OCI-LY1 (cell line): ENCODE data around the gene RAPGEFL1.

Source experiments
- H2AFZ ChIP-seq: fragments of 200-600 bp; sonication (generic), shearing (Covaris generic); 2 replicates; pipeline ENCODE4 v1.6.0; 2014; ENCODE audit warnings: antibody characterized with exemption, mild to moderate bottlenecking, low read length
- H3F3A ChIP-seq: fragments of 200-600 bp; sonication (generic), shearing (Covaris generic); 2 replicates; pipeline ENCODE4 v1.6.0; 2014; ENCODE audit warnings: mild to moderate bottlenecking, antibody characterized with exemption, low read length, moderate library complexity; ENCODE audit not compliant: insufficient read depth
- H3K27ac ChIP-seq: fragments of 200-600 bp; sonication (generic); 2 replicates; pipeline ENCODE4 v1.5.1; 2014; ENCODE audit warnings: low read length, mixed run types, mild to moderate bottlenecking, low read depth; ENCODE audit not compliant: poor library complexity, severe bottlenecking
- H3K27me3 ChIP-seq: fragments of 200-600 bp; sonication (generic); 2 replicates; pipeline ENCODE4 v1.6.0; 2014; ENCODE audit warnings: antibody characterized with exemption, mild to moderate bottlenecking, low read length, moderate library complexity; ENCODE audit not compliant: insufficient read depth
- H3K36me3 ChIP-seq: fragments of 200-600 bp; sonication (generic); 2 replicates; pipeline ENCODE4 v1.6.1; 2014; ENCODE audit warnings: mild to moderate bottlenecking, antibody characterized with exemption, low read length, moderate library complexity, mixed read lengths; ENCODE audit not compliant: insufficient read depth
- H3K4me1 ChIP-seq: fragments of 200-600 bp; sonication (generic); 2 replicates; pipeline ENCODE4 v1.5.1; 2014; ENCODE audit warnings: mild to moderate bottlenecking, low read length, moderate library complexity; ENCODE audit not compliant: insufficient read depth, severe bottlenecking
- H3K4me2 ChIP-seq: fragments of 200-600 bp; sonication (generic), shearing (Covaris generic); 2 replicates; pipeline ENCODE4 v1.6.1; 2014; ENCODE audit warnings: low read length
- H3K4me3 ChIP-seq: fragments of 200-600 bp; sonication (generic); 2 replicates; pipeline ENCODE4 v1.5.1; 2014; ENCODE audit warnings: low read length, low read depth, mild to moderate bottlenecking, mixed read lengths; ENCODE audit not compliant: poor library complexity, severe bottlenecking
- H3K79me2 ChIP-seq: fragments of 200-600 bp; shearing (Covaris generic); 2 replicates; pipeline ENCODE4 v1.6.1; 2016; ENCODE audit warnings: mixed run types, low read length, mixed read lengths; ENCODE audit not compliant: insufficient read depth
- H3K9ac ChIP-seq: fragments of 200-600 bp; sonication (generic), shearing (Covaris generic); 2 replicates; pipeline ENCODE4 v1.6.1; 2014; ENCODE audit warnings: mild to moderate bottlenecking, low read length, mixed read lengths
- H3K9me2 ChIP-seq: fragments of 200-600 bp; sonication (generic), shearing (Covaris generic); 2 replicates; pipeline ENCODE4 v1.6.1; 2014; ENCODE audit warnings: low read depth, mild to moderate bottlenecking, low read length, mixed read lengths
- H3K9me3 ChIP-seq: fragments of 200-600 bp; shearing (Covaris generic); 2 replicates; pipeline ENCODE4 v1.6.1; 2014; ENCODE audit warnings: low read length, mixed read lengths
- H4K20me1 ChIP-seq: fragments of 200-600 bp; sonication (generic), shearing (Covaris generic); 2 replicates; pipeline ENCODE4 v1.6.0; 2016; ENCODE audit warnings: mild to moderate bottlenecking, low read length; ENCODE audit not compliant: insufficient read depth
- CTCF ChIP-seq: fragments of 200-600 bp; sonication (generic), shearing (Covaris generic); IDR thresholded peaks from 2 replicates; pipeline ENCODE4 v1.5.1; 2017; ENCODE audit warnings: mild to moderate bottlenecking, antibody characterized with exemption, low read length, moderate library complexity, mixed read lengths
- EZH2 ChIP-seq: fragments of 200-600 bp; sonication (generic), shearing (Covaris generic); IDR thresholded peaks from 2 replicates; pipeline ENCODE4 v1.8.0; 2017; ENCODE audit warnings: borderline replicate concordance, mixed run types, mild to moderate bottlenecking, antibody characterized with exemption, low read length, moderate library complexity, mixed read lengths

The RAPGEFL1 gene

GRCh38 chr17:40241252-40241834 is 64.1 kb downstream of the RAPGEFL1 start:
- Histone ChIP-seq H3K9me3 (no peaks in the 10 kb centered on the region), H4K20me1 (no peaks in the 10 kb centered on the region), H3K9me2 (no peaks in the 10 kb centered on the region), H3F3A (no peaks in the 10 kb centered on the region), H3K27ac (no peak overlapping the region), H3K4me2 (no peak overlapping the region), H3K36me3 (peaks cover 4% of the 10 kb centered on the region; the same call in 1 of the 2 replicates), H3K9ac (no peak overlapping the region), H3K4me1 (peaks cover 16% of the 10 kb centered on the region), H3K4me3 (no peak overlapping the region), H3K79me2 (0 out of 2 replicates have a peak, but pooled peaks cover 3% of the 10 kb centered on the region), H2AFZ (no peak overlapping the region), H3K27me3 (no peaks in the 10 kb centered on the region)
- no peak for TF ChIP-seq EZH2
- no peak for TF ChIP-seq CTCF

GRCh38 chr17:40242774-40243173 is 65.5 kb downstream of the RAPGEFL1 start:
- Histone ChIP-seq H3K27me3 (no peaks in the 10 kb centered on the region), H4K20me1 (no peaks in the 10 kb centered on the region), H3K4me1 (peaks cover 16% of the 10 kb centered on the region), H3K79me2 (0 out of 2 replicates have a peak, but pooled peaks cover 3% of the 10 kb centered on the region), H3K9ac (no peak overlapping the region), H2AFZ (no peak overlapping the region), H3K27ac (no peak overlapping the region), H3K4me2 (no peak overlapping the region), H3K4me3 (no peak overlapping the region), H3K9me3 (no peaks in the 10 kb centered on the region), H3K36me3 (peaks cover 4% of the 10 kb centered on the region; the same call in 1 of the 2 replicates), H3K9me2 (no peaks in the 10 kb centered on the region), H3F3A (no peaks in the 10 kb centered on the region)
- TF ChIP-seq CTCF, result no peak
- TF ChIP-seq EZH2, result no peak

GRCh38 chr17:40243761-40244160 is 66.5 kb downstream of the RAPGEFL1 start:
- Histone ChIP-seq H3K4me3 (no peak overlapping the region), H3K4me2 (no peak overlapping the region), H3K79me2 (peaks cover 7% of the 10 kb centered on the region; the same call in 1 of the 2 replicates), H3K27me3 (no peaks in the 10 kb centered on the region), H3F3A (no peaks in the 10 kb centered on the region), H3K9me3 (no peaks in the 10 kb centered on the region), H4K20me1 (no peaks in the 10 kb centered on the region), H2AFZ (no peak overlapping the region), H3K27ac (no peak overlapping the region), H3K9ac (no peak overlapping the region), H3K36me3 (peaks cover 4% of the 10 kb centered on the region; the same call in 1 of the 2 replicates), H3K9me2 (no peaks in the 10 kb centered on the region), H3K4me1 (peaks cover 16% of the 10 kb centered on the region)
- TF ChIP-seq EZH2, result no peak
- TF ChIP-seq CTCF, result no peak
